Osteoblast (primary cell): Measurements from ENCODE around the gene CLINT1. TPM values are rescaled to one million over a fixed set of nuclear protein-coding genes. Genes with fewer than 3 reads are reported as not detected.

Experiments used
- DNase-seq: peaks from one replicate; pipeline ENCODE4 v3.0.0; 2011; ENCODE audit warnings: low spot score, mixed read lengths; ENCODE audit not compliant: insufficient read length; ENCODE audit errors: missing footprints
- H2AFZ ChIP-seq: 2 replicates; pipeline ENCODE4 v1.6.0; 2011; ENCODE audit warnings: mild to moderate bottlenecking, low read length
- H3K27ac ChIP-seq: 2 replicates; pipeline ENCODE4 v1.5.1; 2011; ENCODE audit warnings: mild to moderate bottlenecking, low read depth, low read length, moderate library complexity
- H3K27me3 ChIP-seq: 2 replicates; pipeline ENCODE4 v1.6.0; 2012; ENCODE audit warnings: mild to moderate bottlenecking, control low read depth, inconsistent platforms, low read length, moderate library complexity; ENCODE audit not compliant: insufficient read depth
- H3K36me3 ChIP-seq: 2 replicates; pipeline ENCODE4 v1.5.1; 2011; ENCODE audit warnings: mild to moderate bottlenecking, low read length, control low read depth, moderate library complexity; ENCODE audit not compliant: insufficient read depth
- H3K4me1 ChIP-seq: 2 replicates; pipeline ENCODE4 v1.5.1; 2011; ENCODE audit warnings: mild to moderate bottlenecking, low read length, control low read depth, moderate library complexity; ENCODE audit not compliant: insufficient read depth
- H3K4me2 ChIP-seq: 2 replicates; pipeline ENCODE4 v1.6.0; 2011; ENCODE audit warnings: mild to moderate bottlenecking, low read length; ENCODE audit not compliant: insufficient read depth
- H3K4me3 ChIP-seq: fragments of 200-600 bp; sonication (generic); 3 replicates; pipeline ENCODE4 v1.5.1; 2012; ENCODE audit warnings: mild to moderate bottlenecking, low read length, inconsistent platforms; ENCODE audit not compliant: insufficient read depth
- H3K79me2 ChIP-seq: 2 replicates; pipeline ENCODE4 v1.6.0; 2012; ENCODE audit warnings: mild to moderate bottlenecking, low read length, control low read depth, inconsistent platforms; ENCODE audit not compliant: insufficient read depth
- H3K9me3 ChIP-seq: 2 replicates; pipeline ENCODE4 v1.5.1; 2011; ENCODE audit warnings: low read depth, low read length, control low read depth
- H4K20me1 ChIP-seq: 2 replicates; pipeline ENCODE4 v1.6.0; 2012; ENCODE audit warnings: mild to moderate bottlenecking, low read length, control low read depth; ENCODE audit not compliant: insufficient read depth
- CTCF ChIP-seq: IDR thresholded peaks from 2 replicates; pipeline ENCODE4 v1.5.1; 2011; ENCODE audit warnings: mild to moderate bottlenecking, low read depth, low read length, moderate library complexity; ENCODE audit errors: extremely low read depth
- total RNA-seq: library from RNA; depleted of rRNA; stranded (reverse); fragments of >200 nt; gene quantifications from 2 replicates; pipeline ENCODE4 v1.2.3, GENCODE V29; 2012

CLINT1 gene
- total RNA-seq, 1 donor: 85.4 TPM

- Histone ChIP-seq H4K20me1 (peaks cover 94% of the 10 kb centered on the region), H3K4me2 (no peak overlapping the region)
Measured at GRCh38 chr5:157821822-157822622, 36.9 kb downstream of the CLINT1 start.

DNA sequence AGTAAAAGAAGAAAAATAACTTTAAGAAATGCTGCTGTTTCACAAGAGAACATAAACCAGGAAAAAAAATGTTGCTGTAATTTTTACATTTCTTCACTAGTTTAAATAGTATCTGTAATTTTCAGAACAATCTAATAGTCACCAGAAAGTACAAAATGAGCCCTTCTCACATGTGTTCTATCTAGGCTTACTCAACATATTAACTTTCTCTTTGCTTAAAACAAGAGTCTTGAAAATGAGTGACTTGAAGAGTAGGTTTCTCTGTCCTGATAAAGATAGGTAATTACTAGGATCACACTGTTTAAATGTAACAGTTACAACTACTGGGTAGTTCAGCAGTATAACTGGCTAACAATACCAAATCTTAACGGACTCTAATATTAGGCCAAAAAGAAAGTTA, 37.5 kb downstream of the CLINT1 start:
- H3K4me2 ChIP-seq: no peak overlapping the region
- no peak for DNase-seq
- H2AFZ ChIP-seq: no peak overlapping the region
- peaks cover 85% of the 10 kb centered on the region for H3K79me2 ChIP-seq
- H3K9me3 ChIP-seq: no peaks in the 10 kb centered on the region
- H3K36me3 ChIP-seq: no peaks in the 10 kb centered on the region
- H4K20me1 ChIP-seq: peaks cover 90% of the 10 kb centered on the region
- peaks cover 6% of the 10 kb centered on the region for H3K4me1 ChIP-seq
- no peaks in the 10 kb centered on the region for H3K27me3 ChIP-seq
- H3K27ac ChIP-seq: no peak overlapping the region
- no peak overlapping the region for H3K4me3 ChIP-seq
- no peak for TF ChIP-seq CTCF

More at GRCh38 chr5:157821822-157822622, 36.9 kb downstream of the CLINT1 start:
- H3K4me1 ChIP-seq: peaks cover 6% of the 10 kb centered on the region
- H2AFZ ChIP-seq: no peak overlapping the region
- no peak for DNase-seq
- no peak overlapping the region for H3K4me3 ChIP-seq
- no peaks in the 10 kb centered on the region for H3K9me3 ChIP-seq
- H3K27me3 ChIP-seq: no peaks in the 10 kb centered on the region
- peaks cover 90% of the 10 kb centered on the region for H3K79me2 ChIP-seq
- TF ChIP-seq CTCF: no peak
- no peak overlapping the region for H3K27ac ChIP-seq
- H3K36me3 ChIP-seq: no peaks in the 10 kb centered on the region

GRCh38 chr5:157820593-157821252, 38.2 kb downstream of the CLINT1 start:
- TF ChIP-seq CTCF: peak; percentile 63
- no peaks in the 10 kb centered on the region for H3K36me3 ChIP-seq
- H3K9me3 ChIP-seq: no peaks in the 10 kb centered on the region
- H3K79me2 ChIP-seq: peaks cover 79% of the 10 kb centered on the region
- peaks cover 6% of the 10 kb centered on the region for H3K4me1 ChIP-seq
- no peak overlapping the region for H3K27ac ChIP-seq
- no peak overlapping the region for H3K4me3 ChIP-seq
- H3K4me2 ChIP-seq: peak overlapping the region; percentile 10
- no peak overlapping the region for H2AFZ ChIP-seq
- H3K27me3 ChIP-seq: no peaks in the 10 kb centered on the region
- H4K20me1 ChIP-seq: peaks cover 86% of the 10 kb centered on the region
- no peak for DNase-seq

GRCh38 chr5:157819502-157820115, 39.3 kb downstream of the CLINT1 start:
- Histone ChIP-seq H3K36me3 (peaks cover under 1% of the 10 kb centered on the region), H4K20me1 (peaks cover 75% of the 10 kb centered on the region), H3K4me2 (no peak overlapping the region), H3K79me2 (peaks cover 73% of the 10 kb centered on the region), H2AFZ (no peak overlapping the region), H3K4me1 (peaks cover 6% of the 10 kb centered on the region), H3K27me3 (no peaks in the 10 kb centered on the region), H3K27ac (no peak overlapping the region), H3K4me3 (no peak overlapping the region), H3K9me3 (no peaks in the 10 kb centered on the region)
- DNase-seq: no peak
- no peak for TF ChIP-seq CTCF
